Tibial nerve (tissue), 4 donors: ENCODE measurements around the gene TMEM192.

Experiments
- CTCF ChIP-seq, 5 experiments: fragments of 200-600 bp in 3 of 5; fragments of 450-650 bp in 2 of 5; sonication (generic) in 3 of 5; IDR thresholded peaks; one replicate each; pipeline ENCODE4 v1.5.1; 2016 to 2019; ENCODE audit warnings: antibody characterized with exemption in 5 of 5, mild to moderate bottlenecking in 3 of 5, moderate library complexity in 2 of 5
- EP300 ChIP-seq, 2 donors: sonication (generic); formaldehyde crosslinking; IDR thresholded peaks; one replicate each; pipeline ENCODE4 v1.6.1; 2017; ENCODE audit warnings: antibody characterized with exemption in 2 of 2, mild to moderate bottlenecking in 1 of 2

- TF ChIP-seq EP300 (IDR thresholded peaks at IDR 0.05) (no peak), CTCF (IDR thresholded peaks at IDR 0.05) (no peak)
These were observed 11.8 kb upstream of the TMEM192 start for GRCh38 chr4:165124488-165124887.
